SK-N-SH (cell line): Measurements from ENCODE around the gene PDZK1IP1. TPM values are rescaled to one million over a fixed set of nuclear protein-coding genes. Genes with fewer than 3 reads are reported as not detected.

Experiments
- CTCF ChIA-PET: fragments of 300-600, 350-600 bp; formaldehyde crosslinking; extraction: SDS; loops from one replicate; lab custom pipeline; 2021; lab: Yijun Ruan, JAX
- POLR2A ChIA-PET: fragments of 350-600 bp; sonication (Branson Sonifier 250); formaldehyde crosslinking; extraction: SDS; loops from one replicate; lab custom pipeline; 2020; ENCODE audit warnings: antibody characterized with exemption, inconsistent platforms; lab: Yijun Ruan, JAX
- DNase-seq: peaks from one replicate; pipeline ENCODE4 v3.0.0; 2012
- H2AFZ ChIP-seq: fragments of 200-600 bp; sonication (generic); 2 replicates; pipeline ENCODE4 v1.8.1; 2016; ENCODE audit warnings: antibody characterized with exemption, mild to moderate bottlenecking, low read depth
- H3F3A ChIP-seq: fragments of 200-600 bp; sonication (generic); replicated peaks from 2 replicates; pipeline ENCODE3; 2016; ENCODE audit warnings: antibody characterized with exemption, mild to moderate bottlenecking; ENCODE audit not compliant: insufficient read depth
- H3K27ac ChIP-seq, 2 experiments: fragments of 200-500 bp in 1 of 2; fragments of 200-600 bp in 1 of 2; sonication (Bioruptor generic) in 1 of 2; sonication (generic), shearing (Covaris generic) in 1 of 2; 2 replicates each; pipeline versions ENCODE4 v1.5.1 to v1.6.1; 2014 to 2016; ENCODE audit warnings: low read depth in 2 of 2, inconsistent platforms in 1 of 2, low read length in 1 of 2, mild to moderate bottlenecking in 1 of 2, mixed read lengths in 1 of 2
- H3K27me3 ChIP-seq: fragments of 200-600 bp; sonication (generic), shearing (Covaris generic); 2 replicates; pipeline ENCODE4 v1.6.1; 2016; ENCODE audit warnings: mixed run types; ENCODE audit not compliant: insufficient read depth
- H3K36me3 ChIP-seq, 2 experiments: fragments of 200-500 bp in 1 of 2; fragments of 200-600 bp in 1 of 2; sonication (Bioruptor generic) in 1 of 2; sonication (generic) in 1 of 2; replicated peaks in 1 of 2; 2 replicates each; pipeline versions ENCODE3 to v1.5.1; 2014 to 2016; ENCODE audit warnings: low read length in 1 of 2, mild to moderate bottlenecking in 1 of 2; ENCODE audit not compliant: insufficient read depth in 2 of 2, control insufficient read depth in 1 of 2
- H3K4me1 ChIP-seq, 2 experiments: fragments of 200-500 bp in 1 of 2; fragments of 200-600 bp in 1 of 2; sonication (Bioruptor generic) in 1 of 2; sonication (generic), shearing (Covaris generic) in 1 of 2; 2 replicates each; pipeline versions ENCODE4 v1.5.1 to v1.6.1; 2014 to 2016; ENCODE audit warnings: low read depth in 1 of 2, low read length in 1 of 2, mixed run types in 1 of 2; ENCODE audit not compliant: insufficient read depth in 2 of 2, control insufficient read depth in 1 of 2
- H3K4me2 ChIP-seq: fragments of 200-600 bp; sonication (generic), shearing (Covaris generic); 2 replicates; pipeline ENCODE4 v1.6.1; 2017; ENCODE audit warnings: mixed run types
- H3K4me3 ChIP-seq, 2 experiments: fragments of 200-500 bp in 1 of 2; fragments of 200-600 bp in 1 of 2; sonication (Bioruptor generic) in 1 of 2; sonication (generic), shearing (Covaris generic) in 1 of 2; 2 replicates each; pipeline versions ENCODE4 v1.5.1 to v1.8.1; 2014 to 2016; ENCODE audit warnings: low read depth in 2 of 2, inconsistent platforms in 1 of 2, low read length in 1 of 2, mild to moderate bottlenecking in 1 of 2, mixed read lengths in 1 of 2, moderate library complexity in 1 of 2
- H3K79me2 ChIP-seq: fragments of 200-600 bp; sonication (generic); 2 replicates; pipeline ENCODE4 v1.8.1; 2017; ENCODE audit warnings: mild to moderate bottlenecking; ENCODE audit not compliant: insufficient read depth
- H3K9ac ChIP-seq: fragments of 200-600 bp; sonication (generic); 2 replicates; pipeline ENCODE4 v1.6.1; 2017; ENCODE audit warnings: mixed run types
- H3K9me2 ChIP-seq: fragments of 200-600 bp; sonication (generic); 2 replicates; pipeline ENCODE4 v1.6.1; 2017; ENCODE audit warnings: mixed run types
- H3K9me3 ChIP-seq: fragments of 200-600 bp; sonication (generic); 2 replicates; pipeline ENCODE4 v1.6.1; 2017; ENCODE audit warnings: mixed run types, mild to moderate bottlenecking, moderate library complexity
- H4K20me1 ChIP-seq: fragments of 200-600 bp; sonication (generic); 2 replicates; pipeline ENCODE4 v1.6.1; 2017; ENCODE audit warnings: mild to moderate bottlenecking, mixed run types; ENCODE audit not compliant: insufficient read depth
- CTCF ChIP-seq: fragments of 200-600 bp; sonication (generic); IDR thresholded peaks from 2 replicates; pipeline ENCODE4 v1.6.1; 2017; ENCODE audit warnings: antibody characterized with exemption, mild to moderate bottlenecking, moderate library complexity
- ELF1 ChIP-seq: IDR thresholded peaks from 2 replicates; pipeline ENCODE4 v1.4.0; 2012
- EZH2phosphoT487 ChIP-seq: fragments of 200-600 bp; sonication (generic); IDR thresholded peaks from 2 replicates; pipeline ENCODE4 v1.6.1; 2017; ENCODE audit warnings: low read depth, mixed run types, mild to moderate bottlenecking, antibody characterized with exemption, moderate library complexity, borderline replicate concordance
- GABPA ChIP-seq: IDR thresholded peaks from 2 replicates; pipeline ENCODE4 v1.4.0; 2012; ENCODE audit warnings: low read depth, mild to moderate bottlenecking
- JUND ChIP-seq: IDR thresholded peaks from 2 replicates; pipeline ENCODE4 v1.4.0; 2012
- MAX ChIP-seq: IDR thresholded peaks from 2 replicates; pipeline ENCODE4 v1.4.0; 2012; ENCODE audit warnings: low read depth
- NRF1 ChIP-seq: IDR thresholded peaks from 2 replicates; pipeline ENCODE4 v1.6.1; 2012; ENCODE audit warnings: low read depth, mild to moderate bottlenecking, low read length
- PBX3 ChIP-seq: IDR thresholded peaks from 2 replicates; pipeline ENCODE4; 2012
- REST ChIP-seq: IDR thresholded peaks from 2 replicates; pipeline ENCODE4 v1.6.1; 2012; ENCODE audit warnings: mild to moderate bottlenecking, low read depth, low read length, moderate library complexity
- RFX5 ChIP-seq: IDR thresholded peaks from 2 replicates; pipeline ENCODE4 v1.6.1; 2012; ENCODE audit warnings: mild to moderate bottlenecking, improper control_type of control experiment, low read length
- RXRA ChIP-seq: IDR thresholded peaks from 2 replicates; pipeline ENCODE4 v1.4.0; 2012; ENCODE audit warnings: low read depth, mild to moderate bottlenecking, borderline replicate concordance
- TAF1 ChIP-seq: IDR thresholded peaks from 2 replicates; pipeline ENCODE4 v1.6.1; 2012; ENCODE audit warnings: low read depth, mild to moderate bottlenecking, low read length, moderate library complexity, borderline replicate concordance
- TCF12 ChIP-seq: IDR thresholded peaks from 2 replicates; pipeline ENCODE4 v1.4.0; 2012
- TEAD4 ChIP-seq: IDR thresholded peaks from 2 replicates; pipeline ENCODE4 v1.4.0; 2012; ENCODE audit warnings: mild to moderate bottlenecking, borderline replicate concordance; ENCODE audit not compliant: insufficient read depth
- YY1 ChIP-seq: IDR thresholded peaks from 2 replicates; pipeline ENCODE4 v1.4.0; 2012; ENCODE audit warnings: low read depth, mild to moderate bottlenecking
- WGBS: methylation state at CpG from one replicate; pipeline ENCODE4 v1.1.6; 2017; ENCODE audit warnings: low lambda C conversion rate; 5-methylcytosine and 5-hydroxymethylcytosine counted together
- polyA plus RNA-seq, 3 experiments: library from polyadenylated mRNA; depleted of rRNA; stranded (reverse); fragments of >200 nt; gene quantifications; 2 replicates each; pipeline ENCODE4 v1.2.3, GENCODE V29; 2012

PDZK1IP1 gene
- polyA plus RNA-seq, 1 of the 3 experiments (the other 2 are of a cell fraction): not detected

- Histone ChIP-seq H3K9ac (no peak overlapping the region), H3K9me2 (no peaks in the 10 kb centered on the region), H3K79me2 (no peaks in the 10 kb centered on the region), H3K4me3 (no peak overlapping the region), H3K27ac (no peak overlapping the region), H3K36me3 (no peaks in the 10 kb centered on the region), H2AFZ (no peak overlapping the region), H3F3A (no peaks in the 10 kb centered on the region), H3K4me2 (no peak overlapping the region), H3K9me3 (no peaks in the 10 kb centered on the region), H4K20me1 (no peaks in the 10 kb centered on the region)
- POLR2A ChIA-PET: no interaction called here
- no peak for DNase-seq
- 75% methylated on average over 8 of the region's 9 CpGs for WGBS
- CTCF ChIA-PET: interaction anchor here (0.7 to 2.5 kb wide), 3 partner anchors 19 to 41 kb away, joined by 3 to 15 read pairs (median 4); no protein-coding TSS in a partner anchor
- TF ChIP-seq ELF1 (no peak), TEAD4 (no peak), PBX3 (no peak), REST (no peak), EZH2phosphoT487 (no peak), JUND (no peak), YY1 (no peak), TCF12 (no peak), CTCF (no peak), TAF1 (no peak), RFX5 (no peak), MAX (no peak), RXRA (no peak), NRF1 (no peak), GABPA (no peak)
- TF ChIP-seq, all 33 proteins: peak for 0
- no peaks in the 10 kb centered on the region; the same call in 1 of the 2 replicates for H3K27me3 ChIP-seq
- no peaks in the 10 kb centered on the region for H3K4me1 ChIP-seq
These were observed 22.0 kb upstream of the PDZK1IP1 start for GRCh38 chr1:47211796-47212269.
